ENCODE measurements around the gene BTBD8.

The BTBD8 gene

DNA sequence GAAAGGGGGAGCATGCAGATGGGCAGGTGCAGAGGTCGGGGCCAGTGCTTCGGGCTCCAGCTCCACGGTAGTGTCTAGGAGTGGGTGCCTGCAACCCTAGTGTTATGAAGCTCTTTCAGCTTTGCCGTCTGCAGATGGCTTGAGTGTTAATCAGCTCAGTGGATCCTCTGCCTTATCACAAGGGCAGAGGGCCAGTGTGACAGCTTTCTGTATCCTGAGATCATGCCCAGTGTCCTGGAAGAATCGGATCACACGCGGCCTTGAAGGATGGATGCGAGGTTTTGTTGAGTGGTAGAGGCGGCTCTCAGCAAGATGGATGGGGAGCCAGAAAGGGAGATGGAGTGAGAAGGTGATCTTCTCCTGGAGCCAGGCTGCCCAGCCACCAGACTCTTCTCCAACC, 112.1 kb downstream of the BTBD8 start:
- no peak overlapping the region for H3K4me3 Mint-ChIP-seq
- no peak overlapping the region for H3K27ac Mint-ChIP-seq
- no peaks in the 10 kb centered on the region for H3K36me3 Mint-ChIP-seq (ENCODE audit: low read depth)

DNA sequence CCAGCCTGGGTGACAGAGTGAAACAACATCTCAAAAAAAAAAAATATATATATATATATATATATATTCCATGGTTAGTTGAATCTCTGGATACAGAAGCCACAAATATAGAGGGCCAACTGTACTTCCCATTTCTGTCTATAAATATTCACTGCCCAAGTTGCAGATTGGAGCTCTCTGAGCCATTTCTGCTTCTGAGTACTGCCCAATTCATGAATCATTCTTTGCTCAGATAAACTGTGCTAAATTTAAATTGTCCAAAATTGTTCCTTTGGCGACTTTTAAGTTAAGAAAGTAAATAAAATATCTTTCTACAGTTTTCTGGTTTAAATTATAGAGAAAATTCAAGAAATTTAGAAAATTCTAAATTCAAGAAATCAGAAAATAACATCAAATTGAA, 114.4 kb downstream of the BTBD8 start:
- Mint-ChIP-seq H3K9me3 (no peaks in the 10 kb centered on the region), H3K27ac (no peak overlapping the region), H3K36me3 (ENCODE audit: low read depth) (no peaks in the 10 kb centered on the region), H3K27me3 (peaks cover 2% of the 10 kb centered on the region), H3K4me1 (peaks cover 4% of the 10 kb centered on the region), H3K4me3 (no peak overlapping the region)
- no peak for ATAC-seq
- DNase-seq = no peak

More for the DNA sequence above, 112.1 kb downstream of the BTBD8 start:
- DNase-seq (no peak), ATAC-seq (no peak)
- H3K9me3 Mint-ChIP-seq = no peaks in the 10 kb centered on the region
- peaks cover 4% of the 10 kb centered on the region for H3K4me1 Mint-ChIP-seq
- H3K27me3 Mint-ChIP-seq = peaks cover 5% of the 10 kb centered on the region

DNA sequence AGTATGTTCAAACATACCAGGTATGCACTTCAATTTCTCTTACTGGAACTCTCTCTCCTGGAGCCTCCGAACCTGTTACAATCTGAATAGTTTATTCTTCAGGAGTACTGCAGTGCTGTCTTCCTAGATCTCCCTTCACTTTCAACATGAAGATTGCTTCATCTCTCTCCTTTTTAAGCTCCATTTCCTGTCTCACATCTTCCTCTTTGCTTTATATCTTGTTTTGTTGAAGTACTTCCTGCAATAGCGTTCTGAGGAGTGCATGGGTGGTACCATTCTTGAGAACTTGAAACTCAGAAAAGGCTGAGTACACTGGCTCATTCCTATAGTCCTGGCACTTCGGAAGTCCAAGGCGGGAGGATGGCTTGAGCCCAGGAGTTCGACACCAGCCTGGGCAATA, 121.8 kb downstream of the BTBD8 start:
- Mint-ChIP-seq H3K27ac (no peak overlapping the region), H3K4me1 (peaks cover 13% of the 10 kb centered on the region), H3K4me3 (no peak overlapping the region), H3K36me3 (ENCODE audit: low read depth) (no peaks in the 10 kb centered on the region), H3K9me3 (peaks cover 11% of the 10 kb centered on the region), H3K27me3 (no peaks in the 10 kb centered on the region)
- DNase-seq = no peak
- ATAC-seq = no peak

DNA sequence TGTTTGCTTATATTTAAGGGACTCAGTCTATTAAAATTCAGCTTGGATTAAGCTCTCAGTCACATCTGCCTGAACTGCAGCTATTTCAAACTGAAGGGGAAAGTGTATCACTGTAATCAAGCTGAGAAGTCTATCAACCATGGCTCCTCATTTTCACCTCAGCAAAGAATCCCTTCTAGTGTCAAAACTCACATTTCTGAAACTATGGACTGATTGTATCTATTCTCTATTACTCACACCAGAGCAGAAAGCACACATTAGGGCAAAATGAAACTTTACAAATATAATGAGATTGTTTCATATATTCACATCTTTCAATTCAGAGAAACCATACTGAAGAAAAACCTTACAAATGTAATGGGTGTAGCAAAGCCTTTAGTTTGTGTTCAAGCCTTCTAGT, 123.0 kb downstream of the BTBD8 start:
- Mint-ChIP-seq H3K36me3 (ENCODE audit: low read depth) (no peaks in the 10 kb centered on the region), H3K27me3 (no peaks in the 10 kb centered on the region), H3K27ac (no peak overlapping the region), H3K9me3 (peaks cover 11% of the 10 kb centered on the region), H3K4me3 (no peak overlapping the region), H3K4me1 (peaks cover 12% of the 10 kb centered on the region)
- no peak for DNase-seq
- no peak for ATAC-seq

DNA sequence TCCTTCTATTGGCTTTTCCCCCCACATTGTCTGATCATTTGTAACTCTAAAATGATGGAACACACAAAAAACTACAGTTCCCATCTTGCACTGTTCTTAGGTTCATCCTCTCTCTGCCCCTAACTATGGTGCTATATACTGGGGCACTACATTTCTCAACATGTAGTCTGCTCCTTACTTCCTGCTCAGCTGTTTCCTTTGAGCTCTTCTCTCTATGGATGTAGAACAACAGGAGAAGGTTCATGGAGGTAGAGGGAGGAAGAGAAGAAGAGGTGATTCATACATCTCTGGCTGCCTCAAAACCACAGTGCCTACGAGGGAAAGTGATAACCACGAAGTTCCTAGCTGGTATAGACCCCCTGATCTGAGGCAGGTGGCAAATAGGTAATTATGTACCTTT, 130.6 kb downstream of the BTBD8 start:
- ATAC-seq = no peak
- no peak for DNase-seq
- peaks cover 4% of the 10 kb centered on the region for H3K9me3 Mint-ChIP-seq
- H3K36me3 Mint-ChIP-seq (ENCODE audit: low read depth) = no peaks in the 10 kb centered on the region
- no peak overlapping the region for H3K27ac Mint-ChIP-seq
- no peak overlapping the region for H3K4me3 Mint-ChIP-seq
- H3K27me3 Mint-ChIP-seq = no peaks in the 10 kb centered on the region
- peaks cover 6% of the 10 kb centered on the region for H3K4me1 Mint-ChIP-seq

DNA sequence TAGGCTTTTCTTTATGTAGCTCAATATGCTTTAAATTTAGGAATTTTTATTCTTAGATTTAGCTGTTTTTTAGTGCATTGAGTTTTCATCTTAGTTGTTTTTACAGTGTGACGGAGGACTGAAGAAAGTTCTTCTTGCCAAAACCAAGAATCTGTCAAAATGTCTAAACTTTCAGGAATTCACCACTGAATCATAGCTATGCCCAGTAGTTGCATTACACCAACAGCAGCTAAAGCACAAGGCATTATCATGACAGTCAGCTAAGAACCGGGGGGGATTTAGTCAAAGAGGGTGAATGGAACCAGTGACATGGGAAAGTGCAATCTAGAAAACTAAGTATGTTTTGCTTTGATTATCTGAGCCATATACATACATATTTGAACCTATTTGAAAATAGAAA, 131.0 kb downstream of the BTBD8 start:
- H3K27me3 Mint-ChIP-seq = no peaks in the 10 kb centered on the region
- H3K9me3 Mint-ChIP-seq = no peaks in the 10 kb centered on the region

DNA sequence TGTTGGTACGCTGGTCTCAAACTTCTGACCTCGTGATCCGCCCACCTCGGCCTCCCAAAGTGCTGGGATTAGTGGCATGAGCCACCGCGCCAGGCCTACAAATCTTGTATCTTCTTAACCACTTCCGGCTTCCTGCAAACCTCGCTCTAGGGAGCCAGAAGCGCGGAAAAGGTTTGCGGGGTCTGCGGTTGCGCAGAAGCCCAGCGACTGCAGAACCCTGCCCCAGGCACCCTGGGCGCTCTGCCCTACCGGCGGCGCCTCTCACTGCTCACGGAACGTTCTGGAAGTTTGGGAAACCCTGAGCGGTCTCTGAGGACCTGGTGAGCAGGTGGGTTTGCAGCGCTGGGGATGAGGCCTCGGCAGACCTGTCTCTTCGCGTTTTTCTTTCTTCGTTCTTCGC, 137.6 kb downstream of the BTBD8 start, which contains the start of gene C1orf146:
Gene C1orf146 (plus strand): TSS at position 195 of the 400 bp plus-strand sequence. CDS start 13,506 bp downstream, outside the sequence.
- H3K4me1 Mint-ChIP-seq = no peaks in the 10 kb centered on the region
- H3K9me3 Mint-ChIP-seq = no peaks in the 10 kb centered on the region
- no peak within 1 kb of the TSS for H3K27ac Mint-ChIP-seq
- no peak within 1 kb of the TSS for H3K4me3 Mint-ChIP-seq
- no peaks in the 10 kb centered on the region for H3K36me3 Mint-ChIP-seq (ENCODE audit: low read depth)
- ATAC-seq (no peak), DNase-seq (no peak)
- peaks cover 2% of the 10 kb centered on the region for H3K27me3 Mint-ChIP-seq

More for the DNA sequence above, 131.0 kb downstream of the BTBD8 start:
- no peaks in the 10 kb centered on the region for H3K36me3 Mint-ChIP-seq (ENCODE audit: low read depth)
- no peak for ATAC-seq
- H3K27ac Mint-ChIP-seq = no peak overlapping the region
- H3K4me3 Mint-ChIP-seq = no peak overlapping the region
- DNase-seq = no peak
- H3K4me1 Mint-ChIP-seq = peaks cover 6% of the 10 kb centered on the region

DNA sequence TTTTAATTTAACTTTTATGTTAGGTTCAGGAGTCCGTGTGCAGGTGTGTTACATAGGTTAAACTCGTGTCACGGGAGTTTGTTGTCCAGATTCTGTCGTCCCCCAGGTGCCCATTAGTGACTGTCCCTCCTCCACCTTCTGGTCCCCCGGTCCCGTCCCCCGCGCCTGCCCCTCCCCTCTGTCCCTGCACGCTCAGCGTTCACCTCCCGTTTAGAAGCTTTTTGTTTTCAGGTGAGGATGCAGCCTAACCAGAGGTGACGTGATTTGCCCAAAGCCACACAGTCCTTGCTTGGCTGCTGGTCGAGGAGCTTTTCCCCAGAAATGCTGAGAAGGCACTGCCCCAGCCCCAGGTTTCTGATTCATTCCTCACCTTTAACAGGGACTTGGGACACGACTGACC, 138.4 kb downstream of the BTBD8 start:
- Mint-ChIP-seq H3K27ac (no peak overlapping the region), H3K9me3 (no peaks in the 10 kb centered on the region), H3K27me3 (peaks cover 2% of the 10 kb centered on the region), H3K4me3 (no peak overlapping the region), H3K4me1 (no peaks in the 10 kb centered on the region), H3K36me3 (ENCODE audit: low read depth) (no peaks in the 10 kb centered on the region)
- DNase-seq = no peak
- no peak for ATAC-seq

DNA sequence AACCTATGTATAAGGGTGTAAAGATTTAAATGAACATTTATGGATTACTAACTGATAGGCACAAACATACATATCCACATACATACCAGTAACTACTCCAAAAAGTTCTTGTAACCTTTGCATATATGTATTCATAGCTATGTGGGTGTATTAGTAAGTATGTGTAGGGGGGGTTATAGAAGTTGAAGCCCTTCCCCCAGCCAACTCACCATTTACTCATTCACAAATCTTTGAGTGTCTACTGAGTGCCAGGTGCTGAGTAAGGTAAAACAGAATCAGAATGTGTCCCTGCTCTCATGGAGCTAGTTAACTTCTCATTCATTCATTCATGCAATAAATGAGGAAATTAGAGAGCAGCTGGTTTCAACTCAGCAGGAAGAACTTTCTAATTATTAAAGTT, 138.9 kb downstream of the BTBD8 start:
- Mint-ChIP-seq H3K4me3 (no peak overlapping the region), H3K4me1 (no peaks in the 10 kb centered on the region), H3K27ac (no peak overlapping the region), H3K9me3 (no peaks in the 10 kb centered on the region), H3K36me3 (ENCODE audit: low read depth) (no peaks in the 10 kb centered on the region), H3K27me3 (peaks cover 2% of the 10 kb centered on the region)
- ATAC-seq = no peak
- DNase-seq = no peak

DNA sequence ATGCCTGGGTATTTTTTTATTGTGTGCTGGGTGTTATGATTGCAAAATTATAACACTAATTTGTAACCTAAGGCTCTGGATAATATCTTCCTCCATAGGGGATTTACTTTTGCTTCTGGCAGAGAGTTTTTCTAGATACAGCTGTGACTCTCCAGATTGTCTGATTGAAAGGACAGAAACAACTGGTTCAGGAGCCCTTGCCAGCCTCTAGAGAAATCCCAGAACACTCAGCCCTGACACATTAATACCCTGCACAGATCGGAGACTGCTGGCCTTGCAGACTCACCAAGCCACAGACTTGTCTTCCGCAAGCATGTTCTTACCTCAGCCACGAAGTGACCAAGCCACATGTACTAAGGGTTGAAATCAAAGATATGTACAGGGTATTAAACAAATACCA, 148.3 kb downstream of the BTBD8 start:
- Mint-ChIP-seq H3K27me3 (peaks cover 2% of the 10 kb centered on the region), H3K4me3 (no peak overlapping the region)

DNA sequence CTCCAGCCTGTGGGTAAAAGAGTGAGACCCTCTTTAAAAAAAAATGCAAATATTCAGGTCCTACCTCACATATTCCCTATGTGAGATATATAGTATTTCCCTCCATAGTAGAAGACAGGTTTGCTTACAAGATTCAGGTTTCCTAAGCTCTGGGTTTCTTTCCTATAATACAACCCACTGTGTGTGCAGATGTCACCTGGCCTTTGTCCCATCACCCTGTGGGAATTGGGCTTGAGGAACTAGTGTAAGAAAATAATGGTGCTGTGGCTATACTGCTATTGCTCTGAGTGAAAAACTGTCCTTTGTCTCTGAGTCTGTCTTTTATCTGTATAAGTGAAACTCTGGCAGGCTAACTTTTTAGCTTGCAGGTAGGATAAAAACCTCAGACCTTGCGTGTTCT, 150.6 kb downstream of the BTBD8 start:
- Mint-ChIP-seq H3K27me3 (peaks cover 5% of the 10 kb centered on the region), H3K9me3 (no peaks in the 10 kb centered on the region), H3K4me1 (no peaks in the 10 kb centered on the region), H3K36me3 (ENCODE audit: low read depth) (no peaks in the 10 kb centered on the region), H3K27ac (no peak overlapping the region), H3K4me3 (no peak overlapping the region)
- ATAC-seq = no peak
- DNase-seq = no peak

More for the DNA sequence above, 148.3 kb downstream of the BTBD8 start:
- no peak for DNase-seq
- Mint-ChIP-seq H3K27ac (no peak overlapping the region), H3K36me3 (ENCODE audit: low read depth) (no peaks in the 10 kb centered on the region), H3K9me3 (no peaks in the 10 kb centered on the region), H3K4me1 (no peaks in the 10 kb centered on the region)
- ATAC-seq = no peak
